Measurements from ENCODE around the gene LTO1. TPM values are rescaled to one million over a fixed set of nuclear protein-coding genes. Genes with fewer than 3 reads are reported as not detected.

Gene LTO1
- total and polyA plus RNA-seq, 2 of the 13 experiments (the other 11 are each of a cell fraction or from before 2014, with no cell fraction given): 11.8 to 15.0 TPM

GRCh38 chr11:69683764-69684333 lies 8.7 kb upstream of the LTO1 start (continued):
- 0 out of 2 replicates have a peak, but pooled peaks have one; percentile 49 for TF ChIP-seq ZNF691 (CRISPR knock-in tag; IDR thresholded peaks at IDR 0.05; ENCODE audit: borderline replicate concordance, low read depth)
- TF ChIP-seq ZBED4 (CRISPR knock-in tag; IDR thresholded peaks at IDR 0.05; ENCODE audit: borderline replicate concordance): 0 out of 2 replicates have a peak, but pooled peaks have one; percentile 38
- TF ChIP-seq ZNF607 (CRISPR knock-in tag; IDR thresholded peaks at IDR 0.05; ENCODE audit: borderline replicate concordance): no peak
- TF ChIP-seq MED8 (CRISPR knock-in tag; IDR thresholded peaks at IDR 0.05; ENCODE audit: insufficient replicate concordance): no peak
- no peak for TF ChIP-seq ZNF549 (CRISPR knock-in tag; IDR thresholded peaks at IDR 0.05)
- no peak for TF ChIP-seq ZNF362 (CRISPR knock-in tag; IDR thresholded peaks at IDR 0.05; ENCODE audit: borderline replicate concordance)
- TF ChIP-seq GTF2F1 (IDR thresholded peaks at IDR 0.05; ENCODE audit: low read length): no peak
- TF ChIP-seq ZNF337 (CRISPR knock-in tag; IDR thresholded peaks at IDR 0.05; ENCODE audit: borderline replicate concordance, low read depth): no peak
- no peak for TF ChIP-seq TBP (CRISPR knock-in tag; IDR thresholded peaks at IDR 0.05)
- TF ChIP-seq RBM39 (IDR thresholded peaks at IDR 0.05; ENCODE audit: low read depth, low read length, poor library complexity, severe bottlenecking): no peak
- TF ChIP-seq AGO2 (optimal IDR thresholded peaks at IDR 0.05; ENCODE audit: low read depth, low read length): no peak
- no peak for TF ChIP-seq ZNF878 (CRISPR knock-in tag; IDR thresholded peaks at IDR 0.05)
- no peak for TF ChIP-seq ZNF276 (CRISPR knock-in tag; IDR thresholded peaks at IDR 0.05; ENCODE audit: low read depth)
- no peak for TF ChIP-seq ZNF256 (CRISPR knock-in tag; conservative IDR thresholded peaks at IDR 0.05)
- no peak for TF ChIP-seq ZNF598 (CRISPR knock-in tag; IDR thresholded peaks at IDR 0.05; ENCODE audit: borderline replicate concordance)
- TF ChIP-seq CREBL2 (CRISPR knock-in tag; IDR thresholded peaks at IDR 0.05; ENCODE audit: borderline replicate concordance): no peak
- TF ChIP-seq ZNF777 (CRISPR knock-in tag; IDR thresholded peaks at IDR 0.05): no peak
- 0 out of 2 replicates have a peak, but pooled peaks have one; percentile 26 for TF ChIP-seq DRAP1 (CRISPR knock-in tag; IDR thresholded peaks at IDR 0.05)
- 0 out of 2 replicates have a peak, but pooled peaks have one; percentile 20 for TF ChIP-seq ATF2 (CRISPR knock-in tag; IDR thresholded peaks at IDR 0.05)

All from HepG2 (cell line).